Thoracic aorta (tissue), 2 donors: ENCODE results near the gene SAMD11. TPM values are rescaled to one million over a fixed set of nuclear protein-coding genes. Genes with fewer than 3 reads are reported as not detected.

Source experiments
- ATAC-seq: fragments of 150-250 bp; one replicate; pipeline ENCODE4 v1.8.0; 2017; ENCODE audit warnings: low read depth; ENCODE audit not compliant: insufficient number of reproducible peaks, low FRiP score
- DNase-seq: peaks from one replicate; pipeline ENCODE4 v3.0.0-alpha.2; 2020; ENCODE audit warnings: low spot score
- H3K27ac ChIP-seq, 2 donors: fragments of 200-600 bp; sonication (generic); 1 replicate in 1 of 2; 2 replicates in 1 of 2; pipeline ENCODE4 v1.5.1; 2016; ENCODE audit warnings: mild to moderate bottlenecking in 2 of 2, moderate library complexity in 2 of 2
- H3K27me3 ChIP-seq: fragments of 200-600 bp; sonication (generic); replicated peaks from 2 replicates; pipeline ENCODE4 v1.6.0; 2016; ENCODE audit warnings: mild to moderate bottlenecking; ENCODE audit not compliant: insufficient read depth
- H3K36me3 ChIP-seq: fragments of 200-600 bp; sonication (generic); one replicate; pipeline ENCODE4 v1.5.1; 2016
- H3K4me1 ChIP-seq, 2 donors: fragments of 200-600 bp; sonication (generic); 1 replicate in 1 of 2; 2 replicates in 1 of 2; pipeline versions ENCODE4 v1.5.1 to v1.6.0; 2016; ENCODE audit warnings: low read depth in 2 of 2, mild to moderate bottlenecking in 1 of 2; ENCODE audit not compliant: control insufficient read depth in 1 of 2
- H3K4me3 ChIP-seq: fragments of 200-600 bp; sonication (generic); 2 replicates; pipeline ENCODE4 v1.5.1; 2016; ENCODE audit warnings: mild to moderate bottlenecking
- H3K9me3 ChIP-seq: fragments of 200-600 bp; sonication (generic); 2 replicates; pipeline ENCODE4 v1.5.1; 2016
- CTCF ChIP-seq: fragments of 200-600 bp; sonication (generic); IDR thresholded peaks from one replicate; pipeline ENCODE4 v1.5.1; 2019; ENCODE audit warnings: antibody characterized with exemption
- total RNA-seq, 2 donors: library from RNA; depleted of rRNA; stranded (reverse); fragments of >200 nt; gene quantifications; one replicate each; pipeline versions ENCODE4 v1.1.0 to v1.2.3, GENCODE V29; 2016

SAMD11 gene
- total RNA-seq, 2 donors from 2014 or later, result 10.2 to 18.8 TPM

- DNase-seq (no peak), ATAC-seq (no peak)
- Histone ChIP-seq H3K4me1 (peaks cover 9 to 14% of the 10 kb centered on the region in 2 donors), H3K9me3 (no peaks in the 10 kb centered on the region), H3K4me3 (no peak overlapping the region), H3K27me3 (no peaks in the 10 kb centered on the region), H3K36me3 (no peaks in the 10 kb centered on the region), H3K27ac (no peak overlapping the region)
- TF ChIP-seq CTCF, result no peak
Observed at GRCh38 chr1:935751-936231, 12.1 kb downstream of the SAMD11 start.

GRCh38 chr1:936348-937264, 12.9 kb downstream of the SAMD11 start:
- H3K4me1 ChIP-seq, result peaks cover 15 to 22% of the 10 kb centered on the region in 2 donors
- H3K36me3 ChIP-seq, result no peaks in the 10 kb centered on the region
- no peak for TF ChIP-seq CTCF
- DNase-seq (no peak), ATAC-seq (no peak)
- H3K27ac ChIP-seq, result no peak overlapping the region
- no peak overlapping the region for H3K4me3 ChIP-seq
- H3K9me3 ChIP-seq, result no peaks in the 10 kb centered on the region
- H3K27me3 ChIP-seq, result no peaks in the 10 kb centered on the region

GRCh38 chr1:937521-937920, 13.8 kb downstream of the SAMD11 start:
- no peaks in the 10 kb centered on the region for H3K27me3 ChIP-seq
- H3K4me3 ChIP-seq, result no peak overlapping the region
- H3K9me3 ChIP-seq, result no peaks in the 10 kb centered on the region
- H3K27ac ChIP-seq, result no peak overlapping the region
- ATAC-seq (no peak), DNase-seq (no peak)
- H3K36me3 ChIP-seq, result no peaks in the 10 kb centered on the region
- TF ChIP-seq CTCF, result no peak
- peaks cover 22 to 30% of the 10 kb centered on the region in 2 donors for H3K4me1 ChIP-seq

- Histone ChIP-seq H3K27ac (no peak overlapping the region), H3K9me3 (no peaks in the 10 kb centered on the region), H3K4me3 (no peak overlapping the region), H3K27me3 (peaks cover 6% of the 10 kb centered on the region), H3K4me1 (peaks cover 22 to 34% of the 10 kb centered on the region in 2 donors), H3K36me3 (no peaks in the 10 kb centered on the region)
- TF ChIP-seq CTCF, result no peak
- DNase-seq (no peak), ATAC-seq (no peak)
Observed at GRCh38 chr1:938088-938683, 14.5 kb downstream of the SAMD11 start.

GRCh38 chr1:938711-939489, 15.2 kb downstream of the SAMD11 start:
- DNase-seq (no peak), ATAC-seq (no peak)
- Histone ChIP-seq H3K27ac (no peak overlapping the region), H3K27me3 (peaks cover 6% of the 10 kb centered on the region), H3K36me3 (no peaks in the 10 kb centered on the region), H3K4me1 (peaks cover 22 to 34% of the 10 kb centered on the region in 2 donors), H3K9me3 (no peaks in the 10 kb centered on the region), H3K4me3 (no peak overlapping the region)
- no peak for TF ChIP-seq CTCF
